ENCODE data around the gene LRP8.

The LRP8 gene

DNA sequence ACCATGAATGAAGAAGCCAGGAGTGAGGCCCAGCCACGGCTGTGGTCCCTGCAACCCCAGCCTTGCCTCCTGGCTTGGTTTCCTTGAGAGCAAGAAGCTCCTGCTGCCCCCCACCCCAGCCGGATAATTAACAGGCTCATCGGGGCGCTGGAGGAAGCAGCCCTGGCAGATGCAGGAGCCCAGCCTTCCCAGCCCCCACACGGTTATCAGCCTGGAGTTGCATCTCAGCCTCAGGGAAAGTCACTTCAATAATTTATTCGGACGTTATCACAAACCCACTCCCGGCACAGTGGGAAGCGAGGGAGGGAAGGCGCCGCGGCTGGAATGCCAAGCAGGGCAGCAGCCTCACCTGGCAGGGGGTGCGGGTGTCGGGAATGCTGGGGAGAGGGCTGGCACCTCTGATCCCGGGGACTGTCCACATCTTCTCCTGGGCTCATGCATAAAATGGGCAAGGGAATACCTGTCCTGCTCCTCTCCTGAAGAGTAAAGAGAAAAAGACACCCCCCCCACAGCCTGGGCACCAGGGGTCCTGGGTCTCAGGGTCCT, 43.3 kb upstream of the LRP8 start:
- Histone ChIP-seq H2BK5ac (ENCODE audit: low read length) (no peak overlapping the region), H4K8ac (ENCODE audit: low read depth, low read length) (no peak overlapping the region), H2AK5ac (ENCODE audit: low read depth, low read length) (no peak overlapping the region), H2BK12ac (ENCODE audit: low read length) (no peak overlapping the region), H3K27ac (replicated peaks; ENCODE audit: low read length) (no peak overlapping the region), H3K23ac (ENCODE audit: low read depth, low read length, poor library complexity) (peak overlapping the region; percentile 63), H3K9me3 (replicated peaks in 1 of 2; ENCODE audit: control insufficient read depth in 2 of 2, insufficient read depth in 1 of 2, low read depth in 1 of 2, low read length in 2 of 2) (no peaks in the 10 kb centered on the region), H4K91ac (ENCODE audit: low read depth, low read length, poor library complexity) (no peak overlapping the region), H3K4me1 (ENCODE audit: control insufficient read depth in 2 of 2, insufficient read depth in 1 of 2, low read depth in 1 of 2, low read length in 2 of 2) (peaks cover 0 to 2% of the 10 kb centered on the region in 2 donors), H3K4ac (ENCODE audit: low read length) (no peak overlapping the region), H3K9ac (ENCODE audit: low read depth, low read length, poor library complexity) (no peak overlapping the region), H3K27me3 (ENCODE audit: control insufficient read depth in 3 of 3, insufficient read depth in 3 of 3, low read depth in 1 of 3, low read length in 3 of 3) (peaks cover 0 to 45% (median 0%) of the 10 kb centered on the region in 3 experiments), H2AFZ (ENCODE audit: low read length) (no peak overlapping the region), H3K4me3 (ENCODE audit: low read length in 2 of 2) (no peak overlapping the region), H2BK15ac (ENCODE audit: low read length) (peak overlapping the region; percentile 94), H3K18ac (ENCODE audit: low read length) (no peak overlapping the region), H3K14ac (ENCODE audit: low read length) (no peak overlapping the region), H3K36me3 (replicated peaks in 1 of 2; ENCODE audit: control insufficient read depth in 2 of 2, insufficient read depth in 2 of 2, low read length in 2 of 2) (no peaks in the 10 kb centered on the region), H3K79me1 (ENCODE audit: low read depth, low read length) (no peaks in the 10 kb centered on the region), H2BK120ac (ENCODE audit: low read depth, low read length) (no peak overlapping the region), H3K4me2 (ENCODE audit: insufficient read depth, low read length, poor library complexity, severe bottlenecking) (no peak overlapping the region)
- DNase-seq (ENCODE audit: low spot score), result no peak
- WGBS, 2 donors (ENCODE audit: extremely low coverage in 2 of 2, insufficient read length in 2 of 2, insufficient replicate concordance in 1 of 2), result no CpG with 5 or more reads among the region's 15 CpGs

DNA sequence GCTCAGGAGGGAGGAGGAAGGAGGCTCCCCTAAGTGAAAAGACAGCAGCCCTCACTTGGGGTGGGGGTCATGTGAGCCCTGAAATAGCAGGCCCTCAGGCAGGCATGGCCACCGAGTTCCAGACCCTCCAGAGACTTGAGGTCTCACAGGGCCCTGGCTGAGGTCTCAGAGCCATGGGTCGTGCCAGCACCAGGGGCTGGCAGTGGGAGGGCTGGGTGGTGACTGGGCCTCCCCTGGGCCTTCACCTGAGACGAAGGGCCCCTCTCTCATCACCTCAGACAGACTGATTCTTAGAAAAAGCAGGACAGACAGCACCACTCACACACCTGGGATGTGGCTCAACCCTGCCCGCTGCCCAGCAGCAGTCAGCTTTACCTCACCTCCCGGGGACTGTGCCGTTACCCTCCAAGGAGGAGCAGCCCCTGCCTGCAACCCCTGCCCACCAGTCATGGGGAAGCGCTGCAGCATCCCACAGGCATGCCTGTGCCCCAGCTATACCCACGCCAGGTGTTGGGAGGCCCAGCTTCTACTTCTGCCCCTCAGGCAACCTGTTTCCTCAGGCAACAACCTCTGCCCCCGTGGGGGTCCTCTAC, 42.6 kb upstream of the LRP8 start:
- Histone ChIP-seq H3K4me3 (ENCODE audit: low read length in 2 of 2) (no peak overlapping the region), H2BK15ac (ENCODE audit: low read length) (peak overlapping the region; percentile 94), H3K4me2 (ENCODE audit: insufficient read depth, low read length, poor library complexity, severe bottlenecking) (no peak overlapping the region), H4K91ac (ENCODE audit: low read depth, low read length, poor library complexity) (no peak overlapping the region), H3K9ac (ENCODE audit: low read depth, low read length, poor library complexity) (no peak overlapping the region), H2AK5ac (ENCODE audit: low read depth, low read length) (peak overlapping the region; percentile 69), H3K27me3 (ENCODE audit: control insufficient read depth in 3 of 3, insufficient read depth in 3 of 3, low read depth in 1 of 3, low read length in 3 of 3) (peaks cover 0 to 40% (median 0%) of the 10 kb centered on the region in 3 experiments), H3K4me1 (ENCODE audit: control insufficient read depth in 2 of 2, insufficient read depth in 1 of 2, low read depth in 1 of 2, low read length in 2 of 2) (peaks cover 0 to 2% of the 10 kb centered on the region in 2 donors), H2BK5ac (ENCODE audit: low read length) (no peak overlapping the region), H2BK12ac (ENCODE audit: low read length) (no peak overlapping the region), H3K18ac (ENCODE audit: low read length) (peak overlapping the region; percentile 70), H3K4ac (ENCODE audit: low read length) (no peak overlapping the region), H2AFZ (ENCODE audit: low read length) (no peak overlapping the region), H2BK120ac (ENCODE audit: low read depth, low read length) (no peak overlapping the region), H3K23ac (ENCODE audit: low read depth, low read length, poor library complexity) (peak overlapping the region; percentile 63), H4K8ac (ENCODE audit: low read depth, low read length) (no peak overlapping the region), H3K79me1 (ENCODE audit: low read depth, low read length) (no peaks in the 10 kb centered on the region), H3K27ac (replicated peaks; ENCODE audit: low read length) (no peak overlapping the region), H3K36me3 (replicated peaks in 1 of 2; ENCODE audit: control insufficient read depth in 2 of 2, insufficient read depth in 2 of 2, low read length in 2 of 2) (no peaks in the 10 kb centered on the region), H3K9me3 (replicated peaks in 1 of 2; ENCODE audit: control insufficient read depth in 2 of 2, insufficient read depth in 1 of 2, low read depth in 1 of 2, low read length in 2 of 2) (no peaks in the 10 kb centered on the region), H3K14ac (ENCODE audit: low read length) (no peak overlapping the region)
- no CpG with 5 or more reads among the region's 9 CpGs for WGBS, 2 donors (ENCODE audit: extremely low coverage in 2 of 2, insufficient read length in 2 of 2, insufficient replicate concordance in 1 of 2)
- no peak for DNase-seq (ENCODE audit: low spot score)

DNA sequence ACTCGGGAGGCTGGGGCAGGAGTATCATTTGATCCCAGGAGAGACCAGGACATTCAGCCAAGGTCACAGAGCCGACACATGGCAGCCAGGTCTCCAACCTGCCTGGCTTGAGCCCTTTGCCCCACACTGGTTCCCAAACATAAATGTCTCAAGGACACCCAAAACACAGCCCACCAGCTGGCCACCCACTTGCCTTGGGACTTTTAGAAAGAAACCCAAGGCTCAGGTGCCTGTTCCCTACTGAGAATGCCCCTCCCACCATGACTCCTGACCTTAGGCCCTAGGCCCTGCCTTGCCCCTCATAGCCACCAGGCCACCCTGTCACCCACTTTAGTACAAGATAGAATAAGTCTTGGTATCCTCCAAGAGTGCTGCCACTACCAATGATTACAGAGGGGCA, 41.9 kb upstream of the LRP8 start:
- Histone ChIP-seq H3K4ac (ENCODE audit: low read length) (no peak overlapping the region), H3K27me3 (ENCODE audit: control insufficient read depth in 3 of 3, insufficient read depth in 3 of 3, low read depth in 1 of 3, low read length in 3 of 3) (peaks cover 0 to 40% (median 0%) of the 10 kb centered on the region in 3 experiments), H2AFZ (ENCODE audit: low read length) (no peak overlapping the region), H3K18ac (ENCODE audit: low read length) (no peak overlapping the region), H3K4me2 (ENCODE audit: insufficient read depth, low read length, poor library complexity, severe bottlenecking) (no peak overlapping the region), H3K27ac (replicated peaks; ENCODE audit: low read length) (no peak overlapping the region), H3K9me3 (replicated peaks in 1 of 2; ENCODE audit: control insufficient read depth in 2 of 2, insufficient read depth in 1 of 2, low read depth in 1 of 2, low read length in 2 of 2) (no peaks in the 10 kb centered on the region), H4K91ac (ENCODE audit: low read depth, low read length, poor library complexity) (no peak overlapping the region), H3K9ac (ENCODE audit: low read depth, low read length, poor library complexity) (no peak overlapping the region), H3K23ac (ENCODE audit: low read depth, low read length, poor library complexity) (no peak overlapping the region), H2BK12ac (ENCODE audit: low read length) (no peak overlapping the region), H4K8ac (ENCODE audit: low read depth, low read length) (no peak overlapping the region), H3K79me1 (ENCODE audit: low read depth, low read length) (no peaks in the 10 kb centered on the region), H2BK5ac (ENCODE audit: low read length) (no peak overlapping the region), H2BK120ac (ENCODE audit: low read depth, low read length) (no peak overlapping the region), H2AK5ac (ENCODE audit: low read depth, low read length) (no peak overlapping the region), H3K36me3 (replicated peaks in 1 of 2; ENCODE audit: control insufficient read depth in 2 of 2, insufficient read depth in 2 of 2, low read length in 2 of 2) (no peaks in the 10 kb centered on the region), H2BK15ac (ENCODE audit: low read length) (no peak overlapping the region), H3K14ac (ENCODE audit: low read length) (no peak overlapping the region), H3K4me1 (ENCODE audit: control insufficient read depth in 2 of 2, insufficient read depth in 1 of 2, low read depth in 1 of 2, low read length in 2 of 2) (peaks cover 0 to 2% of the 10 kb centered on the region in 2 donors), H3K4me3 (ENCODE audit: low read length in 2 of 2) (no peak overlapping the region)
- DNase-seq (ENCODE audit: low spot score), result no peak
- no CpG with 5 or more reads among the region's 2 CpGs for WGBS, 2 donors (ENCODE audit: extremely low coverage in 2 of 2, insufficient read length in 2 of 2, insufficient replicate concordance in 1 of 2)

DNA sequence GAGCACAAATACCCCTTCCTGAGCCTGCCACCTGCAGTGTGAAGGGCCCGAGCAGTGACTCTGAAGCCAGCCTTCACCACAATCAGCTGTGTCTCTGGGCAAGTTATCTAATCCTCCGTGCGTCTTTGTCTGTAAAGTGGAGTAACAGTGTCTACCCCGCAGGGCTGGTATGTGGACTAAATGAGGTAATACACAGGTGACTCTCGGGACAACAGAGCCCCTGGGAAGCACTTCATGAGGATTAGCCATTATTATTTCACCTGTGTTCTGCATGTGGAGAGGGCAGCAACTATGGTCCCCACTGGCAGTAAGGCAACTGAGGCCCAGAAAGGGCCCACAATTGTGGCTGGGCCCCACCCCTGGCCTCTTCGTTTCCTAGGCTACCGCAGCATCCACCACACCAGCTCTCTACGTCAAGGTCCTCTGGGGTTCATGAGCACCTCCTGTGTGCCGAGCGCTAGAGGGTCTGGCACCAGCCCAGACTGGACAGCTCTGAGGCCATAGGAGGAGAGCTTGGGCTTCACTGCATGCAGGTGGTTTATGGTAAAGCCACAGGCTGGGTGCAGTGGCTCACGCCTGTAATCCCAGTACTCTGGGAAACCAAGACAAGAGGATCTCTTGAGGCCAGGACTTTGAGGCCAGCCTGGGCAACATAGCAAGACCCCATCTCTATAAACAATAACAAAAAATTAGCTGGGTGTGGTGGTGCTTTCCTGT, 41.3 kb upstream of the LRP8 start:
- Histone ChIP-seq H3K9me3 (replicated peaks in 1 of 2; ENCODE audit: control insufficient read depth in 2 of 2, insufficient read depth in 1 of 2, low read depth in 1 of 2, low read length in 2 of 2) (no peaks in the 10 kb centered on the region), H3K4me3 (ENCODE audit: low read length in 2 of 2) (no peak overlapping the region), H3K14ac (ENCODE audit: low read length) (no peak overlapping the region), H2BK5ac (ENCODE audit: low read length) (no peak overlapping the region), H2AFZ (ENCODE audit: low read length) (no peak overlapping the region), H3K36me3 (replicated peaks in 1 of 2; ENCODE audit: control insufficient read depth in 2 of 2, insufficient read depth in 2 of 2, low read length in 2 of 2) (no peaks in the 10 kb centered on the region), H3K4me2 (ENCODE audit: insufficient read depth, low read length, poor library complexity, severe bottlenecking) (no peak overlapping the region), H2BK120ac (ENCODE audit: low read depth, low read length) (no peak overlapping the region), H3K27me3 (ENCODE audit: control insufficient read depth in 3 of 3, insufficient read depth in 3 of 3, low read depth in 1 of 3, low read length in 3 of 3) (peaks cover 0 to 40% (median 0%) of the 10 kb centered on the region in 3 experiments), H2AK5ac (ENCODE audit: low read depth, low read length) (no peak overlapping the region), H3K23ac (ENCODE audit: low read depth, low read length, poor library complexity) (no peak overlapping the region), H3K27ac (replicated peaks; ENCODE audit: low read length) (no peak overlapping the region), H4K91ac (ENCODE audit: low read depth, low read length, poor library complexity) (no peak overlapping the region), H2BK15ac (ENCODE audit: low read length) (no peak overlapping the region), H4K8ac (ENCODE audit: low read depth, low read length) (no peak overlapping the region), H3K18ac (ENCODE audit: low read length) (no peak overlapping the region), H3K4ac (ENCODE audit: low read length) (no peak overlapping the region), H2BK12ac (ENCODE audit: low read length) (peak overlapping the region; percentile 68), H3K9ac (ENCODE audit: low read depth, low read length, poor library complexity) (no peak overlapping the region), H3K79me1 (ENCODE audit: low read depth, low read length) (no peaks in the 10 kb centered on the region), H3K4me1 (ENCODE audit: control insufficient read depth in 2 of 2, insufficient read depth in 1 of 2, low read depth in 1 of 2, low read length in 2 of 2) (peaks cover 0 to 2% of the 10 kb centered on the region in 2 donors)
- no CpG with 5 or more reads among the region's 11 CpGs for WGBS, 2 donors (ENCODE audit: extremely low coverage in 2 of 2, insufficient read length in 2 of 2, insufficient replicate concordance in 1 of 2)
- DNase-seq (ENCODE audit: low spot score), result no peak

All from neuronal stem cell (in vitro differentiated cells).